ENCODE measurements around the gene GGT6.

DNA sequence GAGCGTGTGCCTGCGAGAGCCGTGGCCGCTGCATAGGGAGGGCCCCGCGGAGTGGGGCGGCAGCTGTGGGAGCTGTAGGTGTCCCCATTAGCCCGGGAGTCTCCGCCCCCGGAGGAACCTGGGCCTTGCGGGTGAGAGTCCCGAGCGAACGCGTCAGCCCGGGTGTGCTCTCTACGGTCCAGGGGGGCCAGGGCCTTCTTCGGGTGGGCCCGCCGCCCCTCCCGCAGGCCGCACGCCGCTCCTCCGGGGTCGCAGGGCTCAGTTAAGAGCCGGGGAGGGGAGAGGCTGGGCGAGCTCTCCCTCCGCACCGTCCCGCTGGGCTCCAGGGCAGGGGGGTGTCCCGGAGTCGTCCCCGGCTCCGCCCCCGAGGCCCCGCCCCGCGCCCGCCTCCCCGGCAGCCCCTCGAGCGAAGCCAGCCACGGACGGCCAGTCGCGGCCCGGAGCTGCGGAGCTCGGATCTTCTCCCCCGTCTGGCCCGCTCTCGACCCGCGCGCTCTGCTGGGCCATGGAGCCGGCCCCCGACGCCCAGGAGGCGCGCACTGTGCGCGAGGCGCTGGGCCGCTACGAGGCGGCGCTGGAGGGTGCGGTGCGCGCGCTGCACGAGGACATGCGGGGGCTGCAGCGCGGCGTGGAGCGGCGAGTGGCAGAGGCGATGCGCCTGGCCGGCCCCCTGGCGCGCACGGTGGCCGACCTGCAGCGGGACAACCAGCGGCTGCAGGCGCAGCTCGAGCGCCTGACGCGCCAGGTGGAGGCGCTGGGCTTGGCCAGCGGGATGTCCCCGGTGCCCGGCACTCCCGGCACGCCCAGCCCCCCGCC lies 23.9 kb upstream of the GGT6 start, which contains the start of gene SMTNL2:
- TF ChIP-seq, protein P1, sequence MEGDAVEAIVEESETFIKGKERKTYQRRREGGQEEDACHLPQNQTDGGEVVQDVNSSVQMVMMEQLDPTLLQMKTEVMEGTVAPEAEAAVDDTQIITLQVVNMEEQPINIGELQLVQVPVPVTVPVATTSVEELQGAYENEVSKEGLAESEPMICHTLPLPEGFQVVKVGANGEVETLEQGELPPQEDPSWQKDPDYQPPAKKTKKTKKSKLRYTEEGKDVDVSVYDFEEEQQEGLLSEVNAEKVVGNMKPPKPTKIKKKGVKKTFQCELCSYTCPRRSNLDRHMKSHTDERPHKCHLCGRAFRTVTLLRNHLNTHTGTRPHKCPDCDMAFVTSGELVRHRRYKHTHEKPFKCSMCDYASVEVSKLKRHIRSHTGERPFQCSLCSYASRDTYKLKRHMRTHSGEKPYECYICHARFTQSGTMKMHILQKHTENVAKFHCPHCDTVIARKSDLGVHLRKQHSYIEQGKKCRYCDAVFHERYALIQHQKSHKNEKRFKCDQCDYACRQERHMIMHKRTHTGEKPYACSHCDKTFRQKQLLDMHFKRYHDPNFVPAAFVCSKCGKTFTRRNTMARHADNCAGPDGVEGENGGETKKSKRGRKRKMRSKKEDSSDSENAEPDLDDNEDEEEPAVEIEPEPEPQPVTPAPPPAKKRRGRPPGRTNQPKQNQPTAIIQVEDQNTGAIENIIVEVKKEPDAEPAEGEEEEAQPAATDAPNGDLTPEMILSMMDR (conservative IDR thresholded peaks at IDR 0.05; ENCODE audit: low read length): no peak
- no peak for TF ChIP-seq EZH2phosphoT487 (IDR thresholded peaks at IDR 0.05; ENCODE audit: borderline replicate concordance)
